HepG2 (cell line): ENCODE measurements around the gene ACTR3. TPM values are rescaled to one million over a fixed set of nuclear protein-coding genes. Genes with fewer than 3 reads are reported as not detected.

ENCODE experiments used
- ASH2L ChIP-seq: fragments of 300-600, 200-600 bp; sonication (generic); IDR thresholded peaks from 2 replicates; pipeline ENCODE4 v1.7.0; 2017; ENCODE audit warnings: low read depth, mild to moderate bottlenecking, moderate library complexity, mixed read lengths, low read length; ENCODE audit not compliant: insufficient read length
- BRD4 ChIP-seq: sonication (generic); formaldehyde crosslinking; IDR thresholded peaks from 2 replicates; pipeline ENCODE4 v1.4.0; 2020; ENCODE audit warnings: missing genetic modification reagents
- FOXK1 ChIP-seq: sonication (generic); formaldehyde crosslinking; IDR thresholded peaks from 2 replicates; pipeline ENCODE4 v1.4.0; 2020; ENCODE audit warnings: low read depth, missing genetic modification reagents, borderline replicate concordance
- HBP1 ChIP-seq: IDR thresholded peaks from 2 replicates; pipeline ENCODE4 v1.6.1; 2016; ENCODE audit warnings: low read depth, control low read depth
- HMGA1 ChIP-seq: sonication (generic); formaldehyde crosslinking; conservative IDR thresholded peaks from 2 replicates; pipeline ENCODE4 v1.4.0; 2020; ENCODE audit warnings: missing genetic modification reagents
- HNRNPL ChIP-seq: fragments of 200-400 bp; formaldehyde crosslinking; IDR thresholded peaks from 2 replicates; pipeline ENCODE4 v1.6.1; 2017; ENCODE audit warnings: mild to moderate bottlenecking, low read depth, low read length
- KDM6A ChIP-seq: IDR thresholded peaks from 2 replicates; pipeline ENCODE4 v1.6.1; 2016; ENCODE audit warnings: low read depth
- PHF8 ChIP-seq: sonication (generic); formaldehyde crosslinking; IDR thresholded peaks from 2 replicates; pipeline ENCODE4 v1.5.0; 2020; ENCODE audit warnings: missing genetic modification reagents
- PPARG ChIP-seq: conservative IDR thresholded peaks from 2 replicates; pipeline ENCODE4 v1.6.1; 2016; ENCODE audit warnings: missing biosample characterization, missing genetic modification reagents
- PRDM4 ChIP-seq: sonication (generic); formaldehyde crosslinking; IDR thresholded peaks from 2 replicates; pipeline ENCODE4 v1.9.0; 2021; ENCODE audit warnings: missing genetic modification reagents, borderline replicate concordance
- SPEN ChIP-seq: sonication (generic); formaldehyde crosslinking; IDR thresholded peaks from 2 replicates; pipeline ENCODE4 v1.5.1; 2020; ENCODE audit warnings: low read depth, mild to moderate bottlenecking, missing genetic modification reagents
- TCF7L2 ChIP-seq: IDR thresholded peaks from 2 replicates; pipeline ENCODE4 v1.6.1; 2011; ENCODE audit warnings: mild to moderate bottlenecking, low read depth, low read length, moderate library complexity
- TMF1 ChIP-seq: sonication (generic); formaldehyde crosslinking; IDR thresholded peaks from 2 replicates; pipeline ENCODE4 v1.8.1; 2022; ENCODE audit warnings: low read depth, missing genetic modification reagents
- USF2 ChIP-seq, 2 experiments: sonication (generic) in 1 of 2; formaldehyde crosslinking in 1 of 2; IDR thresholded peaks; 2 replicates each; pipeline versions ENCODE4 v1.5.1 to v1.6.1; 2011 to 2020; ENCODE audit warnings: borderline replicate concordance in 1 of 2, low read depth in 1 of 2, low read length in 1 of 2, mild to moderate bottlenecking in 1 of 2, missing genetic modification reagents in 1 of 2, moderate library complexity in 1 of 2
- ZBTB1 ChIP-seq: sonication (generic); formaldehyde crosslinking; IDR thresholded peaks from 2 replicates; pipeline ENCODE4 v1.4.0; 2020; ENCODE audit warnings: missing genetic modification reagents, borderline replicate concordance
- ZFP37 ChIP-seq: sonication (generic); formaldehyde crosslinking; IDR thresholded peaks from 2 replicates; pipeline ENCODE4 v1.4.0; 2020; ENCODE audit warnings: missing genetic modification reagents, borderline replicate concordance
- ZFP91 ChIP-seq: sonication (generic); formaldehyde crosslinking; IDR thresholded peaks from 2 replicates; pipeline ENCODE4 v1.9.0; 2022; ENCODE audit warnings: missing genetic modification reagents, mild to moderate bottlenecking, borderline replicate concordance
- ZNF33B ChIP-seq: sonication (generic); formaldehyde crosslinking; IDR thresholded peaks from 2 replicates; pipeline ENCODE4 v1.5.1; 2020; ENCODE audit warnings: mild to moderate bottlenecking, missing genetic modification reagents
- ZNF552 ChIP-seq: sonication (generic); formaldehyde crosslinking; IDR thresholded peaks from 2 replicates; pipeline ENCODE4 v1.9.0; 2022; ENCODE audit warnings: missing genetic modification reagents, mild to moderate bottlenecking, borderline replicate concordance
- polyA plus RNA-seq, 8 experiments: library from polyadenylated mRNA; depleted of rRNA in 3 of 8; stranded (reverse) in 7 of 8; unstranded in 1 of 8; fragments of >200 nt; fragmentation: Illumina TruSeq in 4 of 8; extraction: Trizol in 4 of 8; gene quantifications; 2 replicates each; pipeline versions ENCODE4 v1.2.1 to v1.2.3, GENCODE V29; 2011 to 2016; ENCODE audit warnings: low read depth in 4 of 8, missing spikeins in 1 of 8, mixed read lengths in 1 of 8; ENCODE audit not compliant: insufficient read depth in 1 of 8
- total RNA-seq, 5 experiments: library from RNA; depleted of rRNA; stranded (reverse); fragments of >200 nt; fragmentation: Illumina TruSeq; extraction: Trizol; gene quantifications; 2 replicates each; pipeline ENCODE4 v1.2.3, GENCODE V29; 2016; ENCODE audit warnings: low read depth in 1 of 5
- TF ChIP-seq, protein P1 (sequence below): sonication (generic); formaldehyde crosslinking; IDR thresholded peaks from 2 replicates; pipeline ENCODE4 v1.4.0; 2020; ENCODE audit warnings: mild to moderate bottlenecking, missing genetic modification reagents

Gene ACTR3
- total and polyA plus RNA-seq, 2 of the 13 experiments (the other 11 are each of a cell fraction or from before 2014, with no cell fraction given): 123 to 225 TPM

DNA sequence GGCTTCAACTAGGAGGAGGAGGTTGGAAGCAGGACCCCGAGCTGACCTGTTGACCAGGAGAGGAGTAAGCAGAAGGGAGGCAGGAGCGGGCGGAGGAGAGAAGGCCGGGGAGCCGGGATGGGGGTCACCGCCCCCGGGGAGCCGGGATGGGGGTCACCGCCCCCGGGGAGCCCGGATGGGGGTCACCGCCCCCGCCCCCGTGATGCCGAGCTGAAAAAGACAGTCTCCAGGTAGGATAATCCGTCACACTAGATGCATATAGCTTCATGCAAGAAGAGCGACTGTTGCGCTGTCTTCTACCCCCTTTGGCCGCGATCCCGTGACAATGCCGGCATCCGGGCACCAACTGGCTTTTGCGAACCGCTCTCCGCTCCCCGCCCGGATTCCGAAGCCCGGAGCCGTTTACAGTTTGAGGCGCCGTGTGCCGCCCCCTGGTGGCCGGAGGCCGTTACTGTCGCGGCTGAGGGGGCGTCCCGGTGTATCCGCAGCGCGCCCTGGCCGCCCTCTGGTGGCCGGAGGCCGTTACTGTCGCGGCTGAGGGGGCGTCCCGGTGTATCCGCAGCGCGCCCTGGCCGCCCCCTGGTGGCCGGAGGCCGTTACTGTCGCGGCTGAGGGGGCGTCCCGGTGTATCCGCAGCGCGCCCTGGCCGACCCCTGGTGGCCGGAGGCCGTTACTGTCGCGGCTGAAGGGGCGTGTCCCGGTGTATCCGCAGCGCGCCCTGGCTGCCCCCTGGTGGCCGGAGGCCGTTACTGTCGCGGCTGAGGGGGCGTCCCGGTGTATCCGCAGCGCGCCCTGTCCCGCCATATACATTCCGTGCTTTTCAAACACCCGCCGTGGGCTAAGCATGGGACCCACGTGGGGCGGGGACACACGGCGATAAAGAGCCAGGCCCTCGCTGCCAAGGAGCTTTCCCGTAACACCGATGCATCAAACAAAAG, 89.6 kb downstream of the ACTR3 start (continued):
- TF ChIP-seq PHF8 (CRISPR knock-in tag) (no peak), HMGA1 (CRISPR knock-in tag) (no peak), PRDM4 (no peak), BRD4 (CRISPR knock-in tag) (peak; percentile 70), ZFP91 (CRISPR knock-in tag) (peak; percentile 42; the same call in 1 of the 2 replicates), ZBTB1 (CRISPR knock-in tag) (no peak), KDM6A (CRISPR knock-in tag) (no peak), HNRNPL (peak; percentile 45; the same call in 1 of the 2 replicates), ZNF33B (CRISPR knock-in tag) (no peak; the same call in 1 of the 2 replicates), ZNF552 (CRISPR knock-in tag) (no peak), USF2 (IDR thresholded peaks at IDR 0.05; ENCODE audit: low read depth, low read length) (no peak), USF2 (CRISPR knock-in tag; IDR thresholded peaks at IDR 0.05; ENCODE audit: borderline replicate concordance) (no peak; the same call in 1 of the 2 replicates), ASH2L (no peak), SPEN (CRISPR knock-in tag) (peak; percentile 23; the same call in 1 of the 2 replicates), TCF7L2 (no peak), TMF1 (0 out of 2 replicates have a peak, but pooled peaks have one; percentile 15), FOXK1 (CRISPR knock-in tag) (peak; percentile 64; the same call in 1 of the 2 replicates), ZFP37 (CRISPR knock-in tag) (no peak), HBP1 (0 out of 2 replicates have a peak, but pooled peaks have one; percentile 33), PPARG (no peak)
- TF ChIP-seq, protein P1, sequence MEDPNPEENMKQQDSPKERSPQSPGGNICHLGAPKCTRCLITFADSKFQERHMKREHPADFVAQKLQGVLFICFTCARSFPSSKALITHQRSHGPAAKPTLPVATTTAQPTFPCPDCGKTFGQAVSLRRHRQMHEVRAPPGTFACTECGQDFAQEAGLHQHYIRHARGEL (CRISPR knock-in tag): no peak
